Sigmoid colon (tissue), 7 donors: ENCODE data around the gene METTL13. TPM values are rescaled to one million over a fixed set of nuclear protein-coding genes. Genes with fewer than 3 reads are reported as not detected.

ENCODE experiments used
- DNase-seq: peaks from one replicate; pipeline ENCODE4 v3.0.0-alpha.2; 2019
- H3K27ac ChIP-seq, 4 donors: fragments of 200-600 bp; sonication (generic); one replicate each; pipeline ENCODE4 v1.5.1; 2016 to 2019; ENCODE audit warnings: mild to moderate bottlenecking in 1 of 4
- H3K27me3 ChIP-seq, 3 donors: fragments of 200-600 bp; sonication (generic); one replicate each; pipeline ENCODE4 v1.5.1; 2019; ENCODE audit warnings: mild to moderate bottlenecking in 1 of 3
- H3K36me3 ChIP-seq, 4 donors: fragments of 200-600 bp; sonication (generic); one replicate each; pipeline ENCODE4 v1.5.1; 2016 to 2019
- H3K4me1 ChIP-seq, 4 donors: fragments of 200-600 bp; sonication (generic); one replicate each; pipeline ENCODE4 v1.5.1; 2017 to 2019
- H3K4me3 ChIP-seq, 4 donors: fragments of 200-600 bp; sonication (generic); one replicate each; pipeline ENCODE4 v1.5.1; 2017 to 2019; ENCODE audit warnings: mild to moderate bottlenecking in 2 of 4, moderate library complexity in 1 of 4
- H3K9me3 ChIP-seq, 4 donors: fragments of 200-600 bp in 3 of 4; sonication (generic) in 3 of 4; one replicate each; pipeline versions ENCODE4 v1.5.1 to v1.6.1; 2013 to 2019
- EP300 ChIP-seq, 4 donors: sonication (generic); formaldehyde crosslinking; IDR thresholded peaks; one replicate each; pipeline ENCODE4 v1.6.1; 2017; ENCODE audit warnings: antibody characterized with exemption in 4 of 4
- POLR2A ChIP-seq, 2 donors: fragments of 450-650 bp; IDR thresholded peaks; one replicate each; pipeline ENCODE4 v1.6.1; 2016; ENCODE audit warnings: antibody characterized with exemption in 2 of 2, mild to moderate bottlenecking in 2 of 2, moderate library complexity in 2 of 2
- POLR2AphosphoS5 ChIP-seq, 4 donors: sonication (generic); formaldehyde crosslinking; IDR thresholded peaks; one replicate each; pipeline ENCODE4 v1.6.1; 2017; ENCODE audit warnings: antibody characterized with exemption in 4 of 4
- WGBS, 2 donors: extraction: QIAGEN DNeasy Blood & Tissue Kit; methylation state at CpG; one replicate each; pipeline ENCODE4 v1.1.7; 2013; 5-methylcytosine and 5-hydroxymethylcytosine counted together
- intact Hi-C: fragments of 100-400 bp; cut with DNase I; formaldehyde crosslinking; loops from one replicate; pipeline ENCODE4 v1.15.1; 2023
- polyA plus RNA-seq, 3 donors: library from polyadenylated mRNA; stranded (reverse); fragments of 200-250 nt; gene quantifications; one replicate each; pipeline ENCODE4 v1.2.3, GENCODE V29; 2013
- total RNA-seq, 4 donors: library from RNA; depleted of rRNA; stranded (reverse); fragments of >200 nt; gene quantifications; one replicate each; pipeline ENCODE4 v1.1.0, GENCODE V29; 2016
- TF ChIP-seq, protein P1 (sequence below), 4 experiments: fragments of 450-650 bp in 3 of 4; fragments of 200-600 bp in 1 of 4; IDR thresholded peaks; one replicate each; pipeline ENCODE4 v1.5.1; 2016 to 2019; ENCODE audit warnings: antibody characterized with exemption in 4 of 4, mild to moderate bottlenecking in 3 of 4, moderate library complexity in 2 of 4
- donor health status: healthy with polysubstance abuse.
- donor health status: Bipolar disorder and iron deficiency.
- donor health status: healthy.

METTL13 gene
- total and polyA plus RNA-seq, 7 donors: 8.4 to 29.3 (median 16.1) TPM

DNA sequence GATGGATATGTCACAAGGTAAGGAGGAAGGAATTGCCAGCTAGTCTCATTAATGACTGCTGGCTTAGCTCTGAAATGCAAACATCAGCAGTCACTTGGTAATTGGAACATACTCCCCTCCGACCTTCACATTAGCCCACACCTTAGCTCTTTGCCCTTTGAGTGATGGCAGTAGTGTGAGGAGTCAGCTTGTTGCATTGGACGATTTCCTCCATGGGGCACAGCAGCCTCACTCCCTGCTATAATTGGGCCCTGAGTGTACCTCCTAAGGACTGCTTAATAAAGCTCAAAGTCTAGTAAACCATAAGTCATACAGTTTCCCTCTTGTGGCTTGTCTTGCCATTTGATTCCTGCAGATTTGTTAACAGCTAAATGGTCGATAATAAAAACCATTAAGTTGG, 19.4 kb downstream of the METTL13 start:
- no peak for DNase-seq
- no peaks in the 10 kb centered on the region for H3K4me1 ChIP-seq
- no peak overlapping the region for H3K27ac ChIP-seq
- H3K27me3 ChIP-seq: no peaks in the 10 kb centered on the region
- peaks cover 0 to 25% (median 8%) of the 10 kb centered on the region in 4 donors for H3K36me3 ChIP-seq
- no peaks in the 10 kb centered on the region for H3K9me3 ChIP-seq
- TF ChIP-seq POLR2A (IDR thresholded peaks at IDR 0.05) (no peak), POLR2AphosphoS5 (IDR thresholded peaks at IDR 0.05) (no peak), EP300 (IDR thresholded peaks at IDR 0.05) (no peak)
- TF ChIP-seq, protein P1, sequence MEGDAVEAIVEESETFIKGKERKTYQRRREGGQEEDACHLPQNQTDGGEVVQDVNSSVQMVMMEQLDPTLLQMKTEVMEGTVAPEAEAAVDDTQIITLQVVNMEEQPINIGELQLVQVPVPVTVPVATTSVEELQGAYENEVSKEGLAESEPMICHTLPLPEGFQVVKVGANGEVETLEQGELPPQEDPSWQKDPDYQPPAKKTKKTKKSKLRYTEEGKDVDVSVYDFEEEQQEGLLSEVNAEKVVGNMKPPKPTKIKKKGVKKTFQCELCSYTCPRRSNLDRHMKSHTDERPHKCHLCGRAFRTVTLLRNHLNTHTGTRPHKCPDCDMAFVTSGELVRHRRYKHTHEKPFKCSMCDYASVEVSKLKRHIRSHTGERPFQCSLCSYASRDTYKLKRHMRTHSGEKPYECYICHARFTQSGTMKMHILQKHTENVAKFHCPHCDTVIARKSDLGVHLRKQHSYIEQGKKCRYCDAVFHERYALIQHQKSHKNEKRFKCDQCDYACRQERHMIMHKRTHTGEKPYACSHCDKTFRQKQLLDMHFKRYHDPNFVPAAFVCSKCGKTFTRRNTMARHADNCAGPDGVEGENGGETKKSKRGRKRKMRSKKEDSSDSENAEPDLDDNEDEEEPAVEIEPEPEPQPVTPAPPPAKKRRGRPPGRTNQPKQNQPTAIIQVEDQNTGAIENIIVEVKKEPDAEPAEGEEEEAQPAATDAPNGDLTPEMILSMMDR (IDR thresholded peaks at IDR 0.05): no peak
- intact Hi-C loops: loop anchor here (2.0 to 5.0 kb wide), 2 partner anchors 41 to 184 kb away; partner anchors contain the start of gene DNM3
- 66 to 70% methylated on average over 3 of the region's 3 CpGs for WGBS, 2 donors
- H3K4me3 ChIP-seq: no peak overlapping the region

DNA sequence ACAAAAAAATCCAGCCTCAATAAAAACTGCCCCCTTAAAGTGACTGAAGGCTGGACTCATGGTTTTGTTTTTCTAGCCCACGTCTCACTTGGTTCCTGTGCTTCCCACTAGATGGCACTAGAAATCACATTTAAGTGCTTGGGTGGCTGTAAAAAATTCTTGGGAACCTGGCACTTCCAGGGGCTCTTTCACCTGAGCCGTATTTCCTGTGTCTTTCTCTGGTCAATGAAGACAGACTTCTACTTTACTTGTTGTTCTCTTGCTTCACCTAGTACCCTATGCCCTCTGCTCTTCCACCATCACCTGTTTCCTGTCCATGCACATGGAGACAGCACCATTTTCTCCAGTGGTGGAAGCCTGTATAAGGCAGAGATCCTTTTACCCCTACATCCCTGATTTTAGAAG, 20.0 kb downstream of the METTL13 start:
- H3K27me3 ChIP-seq: no peaks in the 10 kb centered on the region
- H3K4me3 ChIP-seq: no peak overlapping the region
- H3K36me3 ChIP-seq: peaks cover 0 to 18% (median 5%) of the 10 kb centered on the region in 4 donors
- whole genome bisulfite sequencing, 2 donors: 4 to 8% methylated on average over 2 of the region's 2 CpGs
- no peak overlapping the region for H3K27ac ChIP-seq
- TF ChIP-seq EP300 (IDR thresholded peaks at IDR 0.05) (no peak), POLR2A (IDR thresholded peaks at IDR 0.05) (no peak), POLR2AphosphoS5 (IDR thresholded peaks at IDR 0.05) (no peak)
- TF ChIP-seq, protein P1 (IDR thresholded peaks at IDR 0.05): peak; percentile 36 to 78 (median 57)
- no peak for DNase-seq
- H3K4me1 ChIP-seq: no peaks in the 10 kb centered on the region
- H3K9me3 ChIP-seq: no peaks in the 10 kb centered on the region
- intact Hi-C loops: loop anchor here (2.0 to 5.0 kb wide), 2 partner anchors 41 to 183 kb away; partner anchors contain the start of gene DNM3

DNA sequence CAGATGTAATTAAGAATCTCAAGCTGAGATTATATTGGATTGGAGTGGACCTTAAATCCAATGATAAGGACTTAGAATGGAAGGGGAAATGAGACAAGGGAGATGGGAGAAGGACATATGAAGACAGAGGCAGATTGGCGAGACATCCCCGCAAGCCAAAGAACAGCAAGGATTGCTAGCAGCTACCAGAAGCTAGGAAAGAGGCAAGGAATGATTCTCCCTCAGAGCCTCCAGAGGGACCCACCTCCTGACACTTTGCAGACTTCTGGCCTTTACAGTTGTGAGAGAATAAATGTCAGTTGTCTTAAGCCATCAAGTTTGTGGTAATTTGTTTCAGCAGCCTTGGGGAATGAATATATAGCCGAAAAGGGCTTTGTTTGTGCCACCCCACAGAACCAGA, 20.7 kb downstream of the METTL13 start:
- TF ChIP-seq, protein P1 (IDR thresholded peaks at IDR 0.05): no peak
- no peak for TF ChIP-seq POLR2AphosphoS5 (IDR thresholded peaks at IDR 0.05)
- no peak for TF ChIP-seq EP300 (IDR thresholded peaks at IDR 0.05)
- no peak for TF ChIP-seq POLR2A (IDR thresholded peaks at IDR 0.05)
- Histone ChIP-seq H3K27me3 (no peaks in the 10 kb centered on the region), H3K4me3 (no peak overlapping the region), H3K27ac (no peak overlapping the region), H3K4me1 (no peaks in the 10 kb centered on the region), H3K9me3 (no peaks in the 10 kb centered on the region), H3K36me3 (peaks cover 0 to 11% (median 0%) of the 10 kb centered on the region in 4 donors)
- 94 to 96% methylated on average over 3 of the region's 3 CpGs for WGBS, 2 donors
- DNase-seq: no peak
- intact Hi-C loops: loop anchor here (5.0 kb wide), 1 partner anchor 40 kb away; the partner anchor contains the start of gene DNM3

DNA sequence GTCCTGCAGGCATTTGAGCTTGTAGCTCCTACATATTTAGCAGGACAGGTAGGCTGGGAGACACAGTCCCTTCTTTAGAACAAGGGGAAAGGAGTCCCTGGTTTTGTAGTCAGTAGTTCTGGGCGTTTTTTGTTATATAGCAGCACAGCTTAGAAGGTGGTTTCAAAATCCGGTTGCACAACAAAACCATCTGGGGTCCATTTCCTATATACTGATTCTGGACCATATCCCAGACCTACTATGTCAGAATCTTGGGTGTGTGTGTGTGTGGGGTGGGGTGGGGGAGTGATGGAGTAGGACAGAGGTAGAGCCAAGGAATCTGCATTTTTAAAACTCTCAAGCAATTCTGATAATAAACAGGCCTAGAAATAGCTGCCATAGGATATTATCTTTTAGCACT, 21.6 kb downstream of the METTL13 start:
- Histone ChIP-seq H3K27ac (no peak overlapping the region), H3K9me3 (no peaks in the 10 kb centered on the region), H3K36me3 (peaks cover 0 to 4% (median 0%) of the 10 kb centered on the region in 4 donors), H3K4me3 (no peak overlapping the region), H3K4me1 (no peaks in the 10 kb centered on the region), H3K27me3 (no peaks in the 10 kb centered on the region)
- DNase-seq: no peak
- WGBS, 2 donors: 64 to 67% methylated on average over 2 of the region's 2 CpGs
- intact Hi-C loops: loop anchor here (5.0 kb wide), 1 partner anchor 39 kb away; the partner anchor contains the start of gene DNM3
- TF ChIP-seq POLR2AphosphoS5 (IDR thresholded peaks at IDR 0.05): no peak
- TF ChIP-seq EP300 (IDR thresholded peaks at IDR 0.05): no peak
- no peak for TF ChIP-seq POLR2A (IDR thresholded peaks at IDR 0.05)
- TF ChIP-seq, protein P1 (IDR thresholded peaks at IDR 0.05): no peak
